ENCODE data around the gene MKNK1. TPM values are rescaled to one million over a fixed set of nuclear protein-coding genes. Genes with fewer than 3 reads are reported as not detected.

Gene MKNK1
- total RNA-seq, 2 donors from 2014 or later: 19.9 to 28.5 TPM

GRCh38 chr1:46517010-46517600 is 87.0 kb downstream of the MKNK1 start:
- Mint-ChIP-seq H3K9me3 (no peaks in the 10 kb centered on the region), H3K4me3 (peak overlapping the region; percentile 13), H3K36me3 (ENCODE audit: low read depth) (no peaks in the 10 kb centered on the region), H3K4me1 (peaks cover 67% of the 10 kb centered on the region), H3K27me3 (ENCODE audit: insufficient read depth) (peaks cover 73% of the 10 kb centered on the region), H3K27ac (peak overlapping the region; percentile 53)
- Histone ChIP-seq H3K36me3 (ENCODE audit: control insufficient read depth, insufficient read depth, low read length) (no peaks in the 10 kb centered on the region), H3K4me1 (ENCODE audit: control insufficient read depth, insufficient read depth, low read length) (peaks cover 32% of the 10 kb centered on the region), H3K27me3 (ENCODE audit: control insufficient read depth, insufficient read depth, low read length, poor library complexity, severe bottlenecking) (peaks cover 8% of the 10 kb centered on the region), H3K4me3 (ENCODE audit: low read length) (no peak overlapping the region), H3K9me3 (ENCODE audit: control insufficient read depth, low read length) (no peaks in the 10 kb centered on the region), H3K9ac (ENCODE audit: extremely low read depth, low read length, poor library complexity, severe bottlenecking) (no peak overlapping the region), H3K27ac (ENCODE audit: low read depth, low read length) (no peak overlapping the region)
- peak; percentile 52 for TF ChIP-seq CTCF (conservative IDR thresholded peaks at IDR 0.05)
- peak; percentile 97 for DNase-seq
- whole genome bisulfite sequencing, 2 experiments (ENCODE audit: insufficient coverage in 1 of 2, insufficient read length in 1 of 2): 0 to 4% methylated on average over 2 to 10 of the region's 10 CpGs

DNA sequence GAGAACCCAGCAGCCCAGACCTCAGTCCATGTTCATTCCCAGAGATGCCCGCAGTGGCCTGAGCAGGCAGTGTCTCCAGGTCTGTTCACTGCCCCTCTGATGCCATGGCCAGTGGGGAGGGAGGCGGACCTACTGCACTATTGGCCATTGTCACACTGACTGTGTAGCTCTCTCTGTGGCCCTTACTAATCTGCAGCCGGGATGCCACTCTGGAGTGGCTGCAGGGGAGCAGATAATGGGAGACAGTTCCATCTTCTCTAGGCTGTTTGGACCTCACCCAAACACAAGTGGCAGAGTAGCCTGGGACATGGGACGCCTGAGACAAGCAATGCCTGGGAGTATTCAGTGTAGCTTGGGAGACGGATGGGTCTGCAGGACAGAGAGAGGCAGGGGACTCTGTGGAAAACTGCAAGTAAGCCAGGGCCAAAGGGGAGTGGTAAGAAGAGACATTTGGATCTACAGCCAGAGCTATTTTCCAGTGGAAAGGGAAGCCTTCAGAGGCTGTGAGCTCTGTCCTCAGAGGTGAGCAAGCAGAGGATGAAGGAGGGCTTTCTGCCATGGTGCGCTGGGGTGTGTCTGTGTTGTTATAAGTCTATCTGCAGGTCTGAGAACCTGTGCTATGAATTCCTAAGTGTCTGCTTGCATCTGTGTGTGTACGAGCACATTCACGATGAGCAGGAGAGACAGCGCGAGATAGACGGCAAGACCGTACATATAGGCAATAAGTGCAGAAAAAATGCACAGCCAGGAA is 87.7 kb downstream of the MKNK1 start:
- 69 to 72% methylated on average over 10 to 12 of the region's 12 CpGs for WGBS, 2 experiments (ENCODE audit: insufficient coverage in 1 of 2, insufficient read length in 1 of 2)
- Histone ChIP-seq H3K9me3 (ENCODE audit: control insufficient read depth, low read length) (no peaks in the 10 kb centered on the region), H3K27ac (ENCODE audit: low read depth, low read length) (no peak overlapping the region), H3K9ac (ENCODE audit: extremely low read depth, low read length, poor library complexity, severe bottlenecking) (no peak overlapping the region), H3K27me3 (ENCODE audit: control insufficient read depth, insufficient read depth, low read length, poor library complexity, severe bottlenecking) (peaks cover 8% of the 10 kb centered on the region), H3K36me3 (ENCODE audit: control insufficient read depth, insufficient read depth, low read length) (no peaks in the 10 kb centered on the region), H3K4me1 (ENCODE audit: control insufficient read depth, insufficient read depth, low read length) (peaks cover 32% of the 10 kb centered on the region), H3K4me3 (ENCODE audit: low read length) (no peak overlapping the region)
- H3K27ac Mint-ChIP-seq: peak overlapping the region; percentile 53
- no peaks in the 10 kb centered on the region for H3K36me3 Mint-ChIP-seq (ENCODE audit: low read depth)
- peak overlapping the region; percentile 13 for H3K4me3 Mint-ChIP-seq
- peaks cover 67% of the 10 kb centered on the region for H3K4me1 Mint-ChIP-seq
- no peak for TF ChIP-seq CTCF (conservative IDR thresholded peaks at IDR 0.05)
- H3K9me3 Mint-ChIP-seq: no peaks in the 10 kb centered on the region
- H3K27me3 Mint-ChIP-seq (ENCODE audit: insufficient read depth): peaks cover 73% of the 10 kb centered on the region
- DNase-seq: peak; percentile 53

GRCh38 chr1:46515576-46515975 is 88.5 kb downstream of the MKNK1 start:
- Mint-ChIP-seq H3K27ac (no peak overlapping the region), H3K4me1 (peaks cover 65% of the 10 kb centered on the region), H3K9me3 (no peaks in the 10 kb centered on the region), H3K27me3 (ENCODE audit: insufficient read depth) (peaks cover 73% of the 10 kb centered on the region), H3K4me3 (no peak overlapping the region), H3K36me3 (ENCODE audit: low read depth) (no peaks in the 10 kb centered on the region)
- peaks cover 8% of the 10 kb centered on the region for H3K27me3 ChIP-seq (ENCODE audit: control insufficient read depth, insufficient read depth, low read length, poor library complexity, severe bottlenecking)
- 92 to 100% methylated on average over 3 to 6 of the region's 6 CpGs for WGBS, 2 experiments (ENCODE audit: insufficient coverage in 1 of 2, insufficient read length in 1 of 2)
- H3K4me1 ChIP-seq (ENCODE audit: control insufficient read depth, insufficient read depth, low read length): peaks cover 32% of the 10 kb centered on the region
- no peak for TF ChIP-seq CTCF (conservative IDR thresholded peaks at IDR 0.05)
- H3K4me3 ChIP-seq (ENCODE audit: low read length): no peak overlapping the region
- peak; percentile 49 for DNase-seq
- no peak overlapping the region for H3K27ac ChIP-seq (ENCODE audit: low read depth, low read length)
- H3K9me3 ChIP-seq (ENCODE audit: control insufficient read depth, low read length): no peaks in the 10 kb centered on the region
- H3K36me3 ChIP-seq (ENCODE audit: control insufficient read depth, insufficient read depth, low read length): no peaks in the 10 kb centered on the region
- no peak overlapping the region for H3K9ac ChIP-seq (ENCODE audit: extremely low read depth, low read length, poor library complexity, severe bottlenecking)
